NCI-H1105 treated with DMSO at 0.1 percent for 48 hours (cell line): Measurements from ENCODE around the gene DIO2.

Source experiments
- DNase-seq: peaks from one replicate; lab custom pipeline; 2025; lab: John Stamatoyannopoulos, UW

Gene DIO2

DNA sequence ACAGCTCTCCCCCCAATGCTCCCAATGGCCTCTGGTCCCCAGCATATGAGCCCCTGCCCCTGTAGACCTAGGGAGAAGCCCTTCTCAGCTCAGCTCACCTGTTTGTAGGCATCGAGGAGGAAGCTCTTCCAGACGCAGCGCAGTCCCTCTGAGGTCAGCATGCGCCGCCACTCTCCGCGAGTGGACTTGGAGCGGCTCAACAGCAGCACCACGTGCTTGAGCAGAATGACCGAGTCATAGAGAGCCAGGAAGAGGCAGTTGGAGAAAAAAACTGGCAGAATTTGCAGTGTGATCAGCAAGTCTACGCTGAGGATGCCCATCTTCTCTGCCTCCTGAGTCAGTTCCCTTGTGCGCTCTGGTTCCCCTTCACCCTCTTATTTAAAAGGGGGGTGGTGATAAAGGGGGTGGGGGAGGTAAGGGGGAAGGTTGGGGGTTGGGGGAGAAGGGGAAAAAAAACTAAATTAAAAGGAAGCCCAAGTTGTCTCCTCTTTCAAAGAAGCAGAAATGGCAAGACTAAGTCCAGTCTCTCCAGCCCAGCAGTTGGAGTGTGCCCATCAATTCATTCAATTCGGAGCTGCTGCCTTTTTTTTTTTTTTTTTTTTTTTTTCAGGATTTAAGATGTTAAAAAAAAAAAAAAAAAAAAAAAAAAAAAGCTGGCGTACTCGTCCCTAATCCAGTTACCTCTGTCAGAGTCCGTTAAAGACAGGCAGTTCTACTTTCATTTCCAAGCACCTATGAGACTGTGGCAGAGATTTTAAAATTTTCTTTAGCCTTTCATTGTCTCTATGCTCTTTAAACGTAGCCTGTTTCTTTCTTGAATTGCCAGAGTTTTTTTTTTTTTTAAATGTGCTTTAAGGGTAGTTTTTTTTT lies at the start of gene DIO2:
DIO2 (minus strand) TSS at position 352 of the 870 bp plus-strand sequence; CDS start at position 320, 32 bp downstream.
- no peak for DNase-seq

DNA sequence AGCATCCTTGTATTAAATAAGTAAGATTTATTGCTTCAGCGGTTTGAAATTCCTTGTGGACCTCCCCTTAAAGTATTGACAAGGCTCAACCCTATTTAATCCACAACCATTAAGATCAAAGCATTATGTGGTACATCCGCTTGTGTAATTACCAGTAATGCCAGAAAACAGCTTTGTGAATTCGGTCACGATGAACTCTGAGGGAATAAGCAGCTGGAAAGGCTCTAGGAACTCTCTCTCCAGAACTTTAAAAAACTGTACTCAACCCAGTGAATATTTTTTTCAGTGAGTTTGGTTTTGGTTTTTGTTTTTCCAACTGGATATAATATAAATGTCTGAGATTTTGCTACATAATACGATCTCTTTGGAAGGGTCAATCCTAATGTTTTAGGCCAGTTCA lies 49.3 kb upstream of the DIO2 start:
- DNase-seq: no peak

DNA sequence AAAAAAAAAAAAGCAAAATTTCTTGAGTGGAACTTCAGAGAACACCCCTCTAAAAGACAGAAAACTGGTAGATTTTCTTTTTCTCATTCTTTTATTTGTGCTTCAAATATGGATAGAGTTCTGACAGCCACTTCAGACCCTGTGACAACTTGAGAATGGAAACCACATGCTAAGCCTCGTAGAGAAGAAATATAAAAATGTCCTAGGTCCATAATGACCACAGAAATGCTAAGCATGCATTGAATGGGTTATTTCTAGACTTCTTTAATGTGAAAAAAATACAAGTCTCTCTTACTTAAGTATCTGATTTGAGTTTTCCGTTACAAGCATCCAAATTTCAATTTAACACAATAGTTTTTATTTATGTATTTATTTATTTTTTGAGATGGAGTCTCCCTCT lies 28.3 kb upstream of the DIO2 start:
- no peak for DNase-seq

DNA sequence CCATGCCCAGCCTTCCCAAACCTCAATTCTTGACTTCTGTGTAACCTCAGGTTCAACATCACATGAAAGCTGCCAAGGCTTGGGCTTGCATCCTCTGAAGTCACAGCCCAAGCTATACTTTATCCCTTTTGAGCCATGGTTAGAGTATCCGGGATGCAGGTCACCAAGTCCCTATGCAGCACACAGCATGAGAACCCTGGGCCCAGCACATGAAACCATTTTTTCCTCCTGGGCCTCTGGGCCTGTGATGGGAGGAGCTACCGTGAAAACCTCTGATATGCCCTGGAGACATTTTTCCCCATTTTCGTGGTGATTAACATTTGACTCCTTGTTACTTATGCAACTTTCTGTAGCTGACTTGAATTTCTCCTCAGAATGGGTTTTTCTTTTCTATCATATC lies 25.8 kb upstream of the DIO2 start:
- no peak for DNase-seq

DNA sequence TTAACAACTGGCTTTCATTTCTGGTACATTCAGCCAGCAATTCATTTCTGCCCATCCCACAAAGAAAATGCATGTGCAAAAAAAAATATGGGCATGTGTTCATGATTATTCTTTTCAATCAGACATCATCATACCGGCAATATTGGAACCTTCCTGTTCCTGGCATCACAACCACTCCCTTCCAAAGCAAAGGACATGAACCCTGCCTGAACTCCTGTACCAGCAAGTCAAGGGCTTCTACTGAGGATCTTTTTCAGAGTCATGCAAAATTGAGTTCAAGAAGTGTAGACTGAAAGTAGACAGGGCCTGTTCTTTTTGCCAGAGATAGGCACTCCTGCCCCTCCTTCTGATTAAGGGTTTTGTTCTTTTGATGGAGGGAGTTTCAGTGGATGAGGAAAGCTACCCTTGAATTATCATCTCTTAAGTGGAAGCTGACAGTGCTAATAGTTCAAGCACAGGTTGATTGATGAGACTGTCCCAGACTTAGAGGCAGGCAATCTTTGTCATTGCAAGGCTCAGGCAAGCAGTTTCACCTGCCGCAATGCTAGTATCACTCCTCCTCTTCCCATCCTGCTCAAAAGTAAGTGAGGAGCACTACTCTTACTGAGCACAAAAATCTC lies 22.3 kb upstream of the DIO2 start:
- DNase-seq: no peak

DNA sequence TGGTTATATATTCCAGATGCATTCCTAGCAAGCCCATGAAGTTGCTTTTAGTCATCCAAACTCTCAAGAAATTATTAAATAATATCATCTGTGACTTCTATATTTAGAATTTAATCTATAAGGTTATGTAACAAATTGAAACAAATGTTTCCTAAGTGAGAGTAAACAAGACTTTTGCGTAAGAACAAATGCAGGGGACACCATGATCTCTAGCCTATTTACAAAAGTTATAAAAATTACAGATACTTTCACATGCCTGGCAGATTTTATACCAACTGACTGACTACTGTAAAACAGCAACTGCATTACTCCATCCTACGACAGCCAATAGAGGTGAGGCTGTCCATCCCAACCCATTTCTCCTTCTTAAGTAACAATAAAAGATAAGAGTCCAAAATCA lies 20.4 kb upstream of the DIO2 start:
- no peak for DNase-seq

DNA sequence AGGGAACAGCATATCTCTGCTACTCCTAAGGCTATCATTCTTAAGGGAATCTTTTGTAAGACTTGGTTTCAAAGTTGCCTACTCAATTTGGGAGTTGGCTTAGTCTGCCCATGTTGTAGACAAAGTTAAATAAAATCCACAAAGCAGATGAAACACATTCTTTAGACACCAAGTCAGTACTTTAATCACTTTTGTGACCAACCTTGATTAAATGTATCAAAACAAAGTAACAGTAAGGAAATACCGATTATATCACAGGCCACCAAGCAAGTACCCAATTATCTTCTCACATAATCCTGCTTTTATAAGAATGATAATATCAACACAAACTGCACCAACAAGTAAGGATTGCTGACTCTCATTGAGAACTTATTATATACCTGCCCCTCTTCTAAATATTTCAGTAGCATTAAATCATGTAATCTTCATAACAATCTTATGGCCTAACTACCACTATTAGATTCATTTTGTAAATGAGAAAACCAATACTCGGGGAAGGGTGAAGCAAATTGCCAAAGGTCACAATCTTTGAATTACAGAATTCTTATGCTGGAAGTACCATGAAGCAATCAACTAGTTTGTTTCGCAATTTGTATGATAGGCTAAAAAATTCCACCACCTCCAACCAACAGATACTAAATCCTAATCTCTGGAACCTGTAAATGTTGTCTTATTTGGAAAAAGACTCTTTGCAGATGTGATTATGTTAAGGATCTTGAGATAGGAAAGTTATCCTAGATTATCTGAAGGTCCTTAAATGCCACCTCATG lies 12.6 kb upstream of the DIO2 start:
- no peak for DNase-seq

DNA sequence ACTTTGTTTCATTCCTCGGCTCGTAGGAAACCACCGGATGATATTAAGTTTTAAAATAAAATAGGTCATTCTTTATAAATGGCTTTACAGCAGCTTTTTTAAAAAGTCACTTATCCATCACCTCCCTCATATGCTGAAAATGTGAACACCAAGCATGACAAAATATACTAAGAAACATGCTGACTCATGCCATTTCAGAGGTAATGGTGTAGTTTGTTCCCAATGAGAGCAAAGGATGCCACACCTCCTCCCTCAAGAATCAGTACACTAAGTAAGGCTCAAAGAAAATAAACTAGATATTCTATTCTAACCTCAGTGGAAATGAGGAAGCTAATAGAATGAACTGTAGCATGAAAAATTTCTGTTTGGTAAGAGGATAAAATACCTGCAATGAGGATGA lies 5.5 kb upstream of the DIO2 start:
- DNase-seq: no peak

DNA sequence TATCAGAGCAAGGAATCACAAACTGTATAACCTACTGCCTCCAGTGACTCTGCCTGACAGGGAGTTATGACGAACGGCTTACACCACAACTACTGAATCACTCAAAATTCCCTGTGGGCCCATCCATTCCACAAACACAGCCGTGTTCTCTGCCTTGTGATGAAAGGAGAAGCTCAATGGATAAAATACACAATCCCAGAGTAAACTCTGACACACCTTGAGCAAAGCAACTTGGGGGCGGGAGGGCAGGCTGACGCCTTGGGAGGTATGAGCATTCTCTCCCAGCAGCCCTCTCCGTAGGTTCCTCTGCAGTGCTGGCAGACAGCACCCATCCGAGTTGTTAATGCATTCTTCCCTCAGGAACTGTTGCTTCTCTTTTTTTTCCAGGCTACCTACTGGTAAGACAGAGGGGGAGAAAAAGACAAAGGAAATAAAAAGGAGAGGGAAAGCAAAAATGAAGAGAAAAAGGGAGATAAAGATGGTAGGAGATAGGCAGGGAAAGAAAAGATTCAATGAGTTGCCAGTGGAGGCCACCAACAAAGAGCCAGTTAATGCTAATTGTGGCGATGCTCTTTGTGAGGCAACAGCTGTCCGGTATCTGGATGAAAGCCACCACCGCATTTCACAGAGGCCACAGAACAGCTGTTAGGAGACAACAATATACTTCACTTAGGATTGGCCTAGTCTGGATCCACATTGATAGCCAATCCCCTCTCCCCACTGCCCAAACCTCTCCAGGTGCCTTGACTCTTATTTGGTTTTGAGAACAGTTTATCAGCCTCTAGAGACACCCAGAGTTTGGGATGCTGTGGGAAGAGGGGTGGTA lies 4.7 kb upstream of the DIO2 start:
- DNase-seq: no peak

DNA sequence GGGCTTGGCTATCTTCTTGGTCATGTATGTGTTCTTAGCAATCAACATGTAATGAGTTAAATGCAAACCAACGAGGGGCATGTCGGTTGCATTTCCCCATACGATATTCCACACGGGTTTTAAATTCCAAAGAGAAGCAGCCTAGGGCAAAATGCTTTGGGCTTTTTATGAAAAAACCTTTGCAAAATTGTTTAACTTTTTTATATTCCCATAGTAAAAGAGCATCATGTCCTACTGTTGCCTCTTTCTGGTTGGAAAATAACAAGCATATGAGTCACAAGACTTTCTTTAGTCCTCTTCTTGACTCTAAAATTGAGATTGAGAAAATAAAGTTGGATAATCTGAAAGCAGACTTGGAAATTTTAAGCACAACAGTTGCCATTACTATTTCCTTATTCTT lies 3.8 kb upstream of the DIO2 start:
- no peak for DNase-seq

DNA sequence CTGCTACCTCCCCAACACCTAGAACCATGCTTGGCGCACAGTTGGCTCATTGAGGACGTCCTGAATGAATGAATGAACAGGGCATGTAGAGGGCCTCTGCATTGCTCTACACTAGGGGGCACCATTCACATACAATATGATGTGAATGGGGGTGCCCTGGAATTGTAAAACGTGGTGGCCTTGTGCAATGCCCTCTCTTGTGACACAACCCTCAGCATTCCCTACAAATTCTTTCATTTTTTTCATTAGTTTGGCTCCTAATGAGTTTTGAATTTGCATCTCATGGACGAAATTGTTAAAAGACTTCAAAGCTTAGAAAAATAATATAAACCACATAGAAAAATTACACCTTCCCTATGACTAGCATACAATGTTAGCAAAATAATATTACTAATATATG lies 2.3 kb upstream of the DIO2 start:
- DNase-seq: no peak

DNA sequence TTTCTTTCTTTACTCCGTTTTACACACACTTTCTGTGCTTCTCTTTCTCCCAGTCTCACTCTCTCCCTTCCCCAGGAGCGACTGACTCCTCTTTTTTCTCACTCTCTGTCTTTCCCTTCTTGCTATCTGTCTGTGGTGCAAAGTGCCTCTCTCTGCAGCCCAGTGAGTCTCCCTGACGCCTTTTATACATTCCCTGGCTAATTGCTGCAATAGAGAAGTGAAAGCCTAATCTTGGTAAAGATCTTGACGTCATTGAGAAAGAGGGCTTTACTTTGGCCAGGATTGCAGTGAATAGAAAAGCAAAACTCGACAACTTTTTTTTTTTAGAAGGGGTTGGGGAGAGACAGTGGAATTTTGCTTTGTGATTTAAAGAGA lies 706 bp upstream of the DIO2 start:
- no peak for DNase-seq

DNA sequence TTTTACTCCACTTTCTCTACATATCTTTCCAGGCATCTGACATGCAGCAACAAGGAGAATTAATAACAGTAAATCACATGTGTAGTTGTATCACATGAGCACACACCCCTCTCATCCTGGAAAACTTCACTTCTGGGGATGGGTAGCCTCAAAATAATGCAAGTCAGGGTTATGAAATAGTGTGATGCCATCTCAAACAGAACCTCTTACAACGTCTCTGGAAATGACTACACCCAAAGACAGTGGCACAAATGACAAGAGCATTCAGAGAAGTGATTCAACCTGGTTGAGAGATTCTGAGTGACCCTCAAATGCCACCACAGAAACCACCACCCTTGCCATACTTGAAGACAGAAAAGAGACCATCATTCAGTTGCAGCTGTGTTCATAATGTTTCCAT lies 2.8 kb downstream of the DIO2 start:
- DNase-seq: no peak

DNA sequence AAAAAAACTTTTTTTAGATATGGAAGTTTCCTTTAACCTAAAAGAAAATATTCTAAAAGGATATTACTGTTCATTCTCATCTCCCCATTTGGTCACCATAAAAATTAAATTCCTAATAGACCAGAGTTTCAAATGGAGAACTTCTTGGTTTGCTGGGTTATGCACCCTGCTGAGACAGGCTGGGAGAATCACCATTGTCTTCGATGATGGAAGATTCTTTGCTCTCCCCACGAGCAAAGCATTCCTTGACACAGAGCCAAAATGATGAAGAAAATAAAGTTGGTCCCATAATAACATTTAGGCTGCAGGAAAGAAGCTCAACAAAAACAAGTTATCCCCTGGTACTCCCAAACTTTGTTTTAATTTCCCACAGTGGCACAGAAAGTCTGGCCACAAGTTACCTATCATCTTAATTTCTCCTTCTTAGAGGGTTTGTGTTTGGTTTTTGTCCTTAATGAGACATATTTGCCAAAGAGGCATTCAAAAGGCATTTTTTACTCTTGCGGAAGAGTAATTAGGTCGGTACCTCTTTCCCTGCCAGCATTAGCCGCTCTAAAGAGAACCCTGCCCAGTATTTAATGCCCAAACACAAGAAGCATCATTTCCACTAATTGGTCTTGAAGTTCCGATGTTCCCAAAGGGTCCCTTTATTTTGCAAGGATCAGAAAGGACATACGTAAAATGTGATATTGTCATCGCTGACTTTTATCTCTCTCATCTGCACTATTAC lies 4.8 kb downstream of the DIO2 start:
- DNase-seq: no peak

DNA sequence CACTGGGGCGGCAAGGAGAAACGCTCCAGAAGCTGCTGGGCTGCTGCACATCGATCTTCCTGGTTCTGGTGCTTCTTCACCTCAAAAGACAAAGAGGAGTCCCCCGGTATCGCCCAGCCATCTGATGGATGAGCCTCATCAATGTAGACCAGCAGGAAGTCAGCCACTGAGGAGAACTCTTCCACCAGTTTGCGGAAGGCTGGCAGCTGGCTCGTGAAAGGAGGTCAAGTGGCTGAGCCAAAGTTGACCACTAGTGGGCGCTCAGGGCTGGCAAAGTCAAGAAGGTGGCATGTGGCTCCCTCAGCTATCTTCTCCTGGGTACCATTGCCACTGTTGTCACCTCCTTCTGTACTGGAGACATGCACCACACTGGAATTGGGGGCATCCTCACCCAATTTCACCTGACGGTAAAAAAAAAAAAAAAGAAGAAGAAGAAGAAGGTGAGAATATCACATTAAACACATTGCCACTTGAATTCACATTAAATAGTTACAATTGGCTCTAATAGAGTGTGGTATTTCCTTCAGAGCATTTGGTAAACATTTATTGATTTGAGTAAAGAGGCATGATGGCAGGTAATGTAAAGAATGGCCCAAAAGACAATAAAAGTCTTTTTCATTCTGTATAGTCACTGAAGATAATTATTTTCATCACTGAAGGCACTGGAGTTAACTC lies 8.3 kb downstream of the DIO2 start:
- DNase-seq: no peak

DNA sequence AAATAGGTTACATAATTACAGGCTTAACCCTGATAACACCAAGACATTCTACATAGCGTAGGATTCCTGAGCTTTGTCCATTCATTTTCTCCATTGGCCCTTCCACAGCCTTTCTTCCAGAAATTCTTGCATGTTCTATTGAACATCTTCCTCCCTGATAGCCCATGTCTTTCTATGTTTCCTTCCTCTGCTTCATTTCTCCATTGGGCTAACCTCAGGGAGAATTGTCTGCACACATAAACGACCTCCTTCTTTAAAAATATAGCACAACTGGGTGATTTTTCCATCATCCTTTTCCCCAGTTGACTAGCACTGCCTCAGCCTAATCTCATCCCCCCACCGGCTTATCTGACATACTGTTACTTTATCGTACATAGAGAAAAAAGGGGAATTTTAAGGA lies 11.2 kb downstream of the DIO2 start:
- no peak for DNase-seq

DNA sequence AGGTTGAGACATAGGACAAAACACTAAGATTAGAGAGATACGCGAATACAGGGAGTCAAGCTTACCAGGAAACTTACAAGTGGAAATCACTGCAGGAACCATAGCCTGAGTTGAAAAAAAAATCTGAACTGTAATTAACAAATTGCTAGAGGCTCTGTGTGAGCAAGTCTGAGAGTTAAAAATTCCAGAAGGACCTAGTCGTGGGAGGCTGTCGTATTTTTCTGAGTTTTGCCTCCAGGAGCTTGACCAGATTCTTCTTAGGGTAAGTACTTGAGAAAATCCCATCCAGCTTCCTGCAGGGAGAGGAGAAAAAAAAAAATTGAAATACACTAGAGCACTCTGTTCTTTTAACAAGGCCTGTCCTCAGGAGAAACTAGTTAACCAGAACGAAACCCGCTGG lies 22.7 kb downstream of the DIO2 start:
- no peak for DNase-seq

DNA sequence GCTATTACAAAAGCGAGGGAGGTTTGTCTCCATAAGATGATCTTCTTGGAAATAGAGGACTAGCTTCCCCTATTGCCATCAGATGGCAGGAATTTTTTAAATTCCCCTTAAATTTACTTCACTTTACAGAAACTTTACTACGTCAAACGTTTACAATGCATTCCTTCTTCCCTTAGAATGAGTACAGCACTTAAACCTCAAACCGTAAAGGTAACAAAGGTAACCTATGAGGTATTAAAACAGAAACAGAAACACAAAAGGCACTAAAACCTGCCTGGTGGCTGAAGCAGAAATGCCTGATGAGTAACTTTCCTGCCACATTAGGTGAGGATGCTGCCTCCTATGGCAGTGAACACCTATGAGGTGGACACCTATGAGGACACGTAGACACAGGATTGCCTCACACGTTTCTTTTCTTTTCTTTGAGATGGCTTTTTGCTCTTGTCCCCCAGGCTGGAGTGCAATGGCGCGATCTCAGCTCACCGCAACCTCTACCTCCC lies 25.0 kb downstream of the DIO2 start:
- DNase-seq: no peak

DNA sequence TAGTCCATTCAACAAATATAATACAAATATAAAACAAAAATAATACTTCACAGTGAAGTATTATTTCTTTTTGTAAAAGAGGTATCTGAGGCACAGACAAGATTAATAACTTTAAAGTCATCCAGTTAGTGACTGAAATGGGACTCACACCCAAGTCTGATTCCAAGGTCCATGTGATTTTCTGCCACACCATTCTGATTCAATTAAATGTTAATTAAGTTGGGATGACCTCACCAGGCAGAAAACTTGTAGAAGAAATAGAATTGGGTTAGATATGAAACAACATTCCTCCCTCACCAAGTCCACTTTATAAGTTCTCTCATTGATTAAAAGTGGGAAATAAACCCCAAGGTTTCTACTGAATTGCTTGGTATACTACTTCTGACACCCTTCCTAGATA lies 34.4 kb downstream of the DIO2 start:
- DNase-seq: no peak

DNA sequence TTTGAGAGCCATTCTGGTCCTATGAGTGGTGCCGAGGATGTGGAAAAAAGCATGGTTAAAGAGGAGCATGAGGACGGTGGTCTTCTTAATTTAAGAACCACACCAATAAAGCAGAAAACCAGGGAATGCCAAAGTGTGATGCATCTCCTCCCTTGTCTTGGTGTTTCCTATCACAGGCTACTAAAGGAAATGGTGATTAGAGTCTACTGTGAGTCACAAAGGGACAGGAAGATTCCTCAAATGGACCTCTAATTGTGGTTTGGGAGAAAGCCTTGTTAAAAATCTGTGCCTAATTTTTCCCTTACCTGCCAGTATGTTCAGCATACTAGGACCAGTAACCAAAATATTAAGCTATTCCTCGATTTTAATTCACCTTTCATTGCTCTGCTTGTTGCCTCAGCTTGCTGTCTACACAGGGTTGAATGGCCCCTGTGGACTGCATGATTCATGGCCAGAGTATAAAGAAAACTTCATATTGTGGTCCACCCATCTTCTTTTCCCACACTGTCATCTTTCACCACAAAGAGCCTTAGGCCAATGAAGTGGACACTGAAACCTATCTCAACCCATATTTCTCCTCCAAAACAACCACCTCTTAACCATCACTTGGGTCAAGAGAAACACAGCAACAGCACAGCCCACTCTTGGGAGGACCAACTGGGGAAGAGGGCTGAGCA lies 38.8 kb downstream of the DIO2 start:
- DNase-seq: no peak
